HG03097 (cell line): ENCODE measurements around the gene BDH1.

Experiments used
- ATAC-seq: cut with Tn5 transposase; IDR thresholded peaks from one replicate; pipeline ENCODE4 v1.9.1; 2021; ENCODE audit not compliant: unreplicated experiment, low FRiP score

Gene BDH1

GRCh38 chr3:197508924-197509775, 46.6 kb downstream of the BDH1 start:
- ATAC-seq: no peak

GRCh38 chr3:197508461-197508860, 47.3 kb downstream of the BDH1 start:
- ATAC-seq: no peak

GRCh38 chr3:197508051-197508451, 47.7 kb downstream of the BDH1 start:
- no peak for ATAC-seq

GRCh38 chr3:197507541-197507940, 48.2 kb downstream of the BDH1 start:
- ATAC-seq: no peak

- ATAC-seq: no peak
Measured at GRCh38 chr3:197507081-197507480, 48.7 kb downstream of the BDH1 start.

- no peak for ATAC-seq
Measured at GRCh38 chr3:197505796-197506548, 49.8 kb downstream of the BDH1 start.

GRCh38 chr3:197504641-197505121, 51.1 kb downstream of the BDH1 start:
- no peak for ATAC-seq

GRCh38 chr3:197504229-197504628, 51.5 kb downstream of the BDH1 start:
- ATAC-seq: no peak

- ATAC-seq: no peak
Measured at GRCh38 chr3:197503652-197504051, 52.1 kb downstream of the BDH1 start.

- no peak for ATAC-seq
Measured at GRCh38 chr3:197501879-197502620, 53.7 kb downstream of the BDH1 start.

- ATAC-seq: no peak
Measured at GRCh38 chr3:197501496-197501878, 54.3 kb downstream of the BDH1 start.

- no peak for ATAC-seq
Measured at GRCh38 chr3:197500812-197501211, 55.0 kb downstream of the BDH1 start.

GRCh38 chr3:197499427-197499826, 56.3 kb downstream of the BDH1 start:
- ATAC-seq: no peak

- no peak for ATAC-seq
Measured at GRCh38 chr3:197498499-197499241, 57.1 kb downstream of the BDH1 start.

- no peak for ATAC-seq
Measured at GRCh38 chr3:197496746-197497125, 59.0 kb downstream of the BDH1 start.

- ATAC-seq: no peak
Measured at GRCh38 chr3:197495999-197496745, 59.6 kb downstream of the BDH1 start.

- no peak for ATAC-seq
Measured at GRCh38 chr3:197495499-197495898, 60.3 kb downstream of the BDH1 start.

GRCh38 chr3:197495059-197495455, 60.7 kb downstream of the BDH1 start:
- ATAC-seq: no peak

- no peak for ATAC-seq
Measured at GRCh38 chr3:197494366-197495058, 61.3 kb downstream of the BDH1 start.
